ENCODE data around the gene DCDC1.
"Not testable (repeated sequence)": the region's sequence is repeated elsewhere in the genome, so short reads cannot be mapped to it uniquely, and the experiment has no call there.

DCDC1 gene

DNA sequence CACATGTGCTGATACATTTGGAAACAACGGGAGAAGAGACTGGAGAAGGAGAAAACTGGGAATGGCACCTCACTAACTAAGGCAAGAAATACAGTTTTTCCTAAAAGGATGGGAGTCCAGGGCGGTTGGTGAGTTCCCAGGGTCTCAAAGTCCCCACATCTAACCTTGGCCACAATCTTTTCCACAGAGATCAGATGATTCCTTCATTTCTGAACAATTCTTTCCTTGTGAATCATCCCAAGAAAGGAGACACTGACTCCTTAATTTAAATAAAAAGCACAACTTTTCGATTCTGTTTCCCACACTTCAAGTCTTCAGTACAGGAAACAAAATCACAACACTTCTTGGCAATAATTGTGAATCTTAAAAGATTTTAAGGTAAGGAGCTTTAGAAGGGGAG, 384.7 kb downstream of the DCDC1 start:
- no peak for DNase-seq

- DNase-seq, result no peak
Observed at GRCh38 chr11:30984442-30984816, 385.1 kb downstream of the DCDC1 start.

GRCh38 chr11:30983776-30984441, 385.6 kb downstream of the DCDC1 start:
- DNase-seq, result no peak

GRCh38 chr11:30983143-30983542, 386.4 kb downstream of the DCDC1 start:
- no peak for DNase-seq

GRCh38 chr11:30967579-30967978, 402.0 kb downstream of the DCDC1 start:
- no peak for DNase-seq

DNA sequence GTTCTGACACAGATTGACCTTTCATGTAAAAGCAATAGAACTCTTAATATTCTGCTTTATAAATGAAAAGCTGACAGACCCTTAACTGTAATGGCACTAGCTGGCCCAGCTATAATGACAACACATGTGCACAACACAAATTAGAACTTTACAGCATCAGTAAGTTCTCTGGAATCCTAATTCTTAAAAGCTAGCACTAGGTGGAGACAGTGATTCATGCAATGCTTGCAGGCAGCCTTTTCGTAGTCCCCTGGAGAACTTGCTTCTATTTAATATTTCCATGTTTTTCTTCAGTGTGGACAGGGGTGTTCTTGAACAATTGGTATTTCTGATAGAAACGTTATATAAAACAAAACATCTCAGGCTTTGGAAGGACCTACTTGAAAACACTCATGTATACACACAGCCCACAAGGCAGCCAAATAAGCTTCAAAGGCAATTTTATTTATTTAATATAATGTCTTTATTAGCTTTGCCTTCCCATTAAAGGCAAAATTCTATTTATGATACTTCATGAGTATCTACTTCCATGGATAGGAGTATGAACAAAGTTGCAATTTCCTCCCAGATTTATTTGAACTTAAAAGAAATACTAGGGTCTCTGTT, 409.0 kb downstream of the DCDC1 start:
- DNase-seq, result no peak

GRCh38 chr11:30956751-30957150, 412.8 kb downstream of the DCDC1 start:
- no peak for DNase-seq

DNA sequence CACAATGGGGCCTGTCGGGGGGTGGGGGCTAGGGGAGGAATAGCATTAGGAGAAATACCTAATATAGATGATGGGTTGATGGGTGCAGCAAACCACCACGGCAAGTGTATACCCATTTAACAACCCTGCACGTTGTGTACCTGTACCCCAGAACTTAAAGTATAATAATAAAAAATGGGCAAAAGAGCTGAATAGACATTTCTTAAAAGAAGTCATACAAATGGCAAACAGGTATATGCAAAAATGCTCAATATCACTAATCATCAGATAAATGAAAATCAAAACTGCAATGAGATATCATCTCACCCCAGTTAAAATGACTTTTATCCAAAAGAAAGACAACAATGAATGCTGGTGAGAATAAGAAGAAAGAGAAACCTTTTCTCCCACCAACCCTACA, 419.7 kb downstream of the DCDC1 start:
- DNase-seq, result no peak

DNA sequence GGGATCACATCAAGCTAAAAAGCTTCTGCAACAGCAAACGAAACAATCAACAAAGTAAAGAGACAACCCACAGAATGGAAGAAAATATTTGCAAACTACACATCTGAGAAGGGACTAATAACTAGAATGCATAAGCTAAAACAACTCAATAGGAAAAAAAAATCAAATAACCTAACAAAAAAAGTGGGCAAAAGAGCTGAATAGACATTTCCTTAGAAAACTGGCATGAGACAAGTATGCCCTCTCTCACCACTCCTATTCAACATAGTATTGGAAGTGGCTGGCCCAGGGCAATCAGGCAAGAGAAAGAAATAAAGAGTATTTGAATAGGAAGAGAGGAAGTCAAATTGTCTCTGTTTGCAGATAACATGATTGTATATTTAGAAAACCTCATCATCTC, 421.8 kb downstream of the DCDC1 start:
- DNase-seq, result not testable (repeated sequence)

DNA sequence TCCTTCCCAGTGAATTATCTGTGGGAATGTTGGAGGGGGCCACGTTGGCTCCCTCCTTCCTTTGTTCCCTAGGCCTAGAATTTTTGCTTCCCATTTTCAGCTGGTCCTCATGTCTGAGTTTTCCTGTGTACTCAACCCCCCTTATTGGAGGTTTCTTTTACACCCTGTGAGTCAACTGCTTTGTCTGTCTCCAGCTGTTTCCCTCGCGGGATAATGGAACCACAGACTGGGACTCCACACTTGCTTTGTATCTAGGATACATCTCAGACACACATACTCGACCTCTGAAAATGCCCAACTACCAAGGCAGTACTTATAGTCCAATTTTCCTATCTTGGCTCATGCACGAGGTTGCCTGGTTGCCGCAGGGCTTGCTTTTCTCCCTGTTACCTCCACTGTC, 430.7 kb downstream of the DCDC1 start:
- DNase-seq, result no peak

DNA sequence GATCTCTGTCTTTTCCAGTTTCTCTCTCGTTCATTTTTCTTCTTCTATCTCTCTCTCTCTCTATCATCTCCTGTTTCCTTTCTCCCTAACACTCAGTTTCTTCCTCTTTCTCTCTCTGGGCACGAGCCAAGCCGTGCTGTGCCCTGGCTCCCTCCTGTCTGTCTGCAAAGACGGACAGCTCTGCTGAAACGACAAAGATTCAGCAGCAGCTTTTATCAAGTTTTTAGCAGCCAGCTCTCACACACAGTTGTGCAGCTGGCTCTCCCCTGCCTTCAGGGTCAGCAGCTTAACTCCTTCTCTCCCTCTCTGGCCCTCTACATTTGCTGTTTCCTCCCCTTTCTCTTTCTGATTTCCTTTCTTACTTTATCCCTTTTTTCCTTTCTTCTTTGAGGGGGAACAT, 431.4 kb downstream of the DCDC1 start:
- DNase-seq, result no peak

DNA sequence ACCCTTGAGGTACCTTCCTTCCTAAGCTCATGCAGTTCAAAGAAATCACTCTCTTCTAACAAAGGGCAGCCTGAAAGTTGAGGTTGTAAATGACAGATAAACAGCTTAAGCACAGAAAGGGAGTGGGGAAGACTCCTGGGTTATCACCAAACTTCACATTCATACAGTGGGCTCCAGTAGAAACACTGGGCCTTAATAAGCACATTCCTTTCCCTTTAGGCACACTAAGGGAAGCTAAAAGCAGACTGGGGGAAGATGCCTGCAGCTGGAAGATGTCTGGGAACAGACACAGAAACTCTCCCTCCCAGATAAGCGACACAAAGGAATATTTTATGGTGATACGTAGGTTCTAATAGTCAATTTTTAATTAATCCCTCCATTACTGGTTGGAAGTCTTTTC, 433.0 kb downstream of the DCDC1 start:
- no peak for DNase-seq

DNA sequence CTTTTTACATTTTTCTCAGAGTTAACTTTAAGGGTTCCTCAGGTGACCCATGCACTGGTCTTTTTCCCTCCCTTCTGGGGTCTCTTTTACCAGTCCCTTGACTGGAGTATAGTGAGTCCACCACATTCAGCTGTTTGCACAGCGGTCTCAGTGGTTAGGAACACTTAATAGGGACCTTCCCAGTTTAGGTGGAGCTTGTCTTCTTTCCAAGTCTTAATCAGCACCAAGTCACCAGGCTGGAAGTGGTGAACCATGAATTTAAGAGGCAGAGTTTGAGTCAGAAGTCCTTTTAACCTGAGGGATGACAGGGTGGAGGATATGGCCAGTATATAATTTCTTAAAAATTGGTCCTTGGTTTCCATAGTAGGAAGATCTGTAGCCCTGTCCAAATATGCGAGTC, 433.7 kb downstream of the DCDC1 start:
- no peak for DNase-seq

DNA sequence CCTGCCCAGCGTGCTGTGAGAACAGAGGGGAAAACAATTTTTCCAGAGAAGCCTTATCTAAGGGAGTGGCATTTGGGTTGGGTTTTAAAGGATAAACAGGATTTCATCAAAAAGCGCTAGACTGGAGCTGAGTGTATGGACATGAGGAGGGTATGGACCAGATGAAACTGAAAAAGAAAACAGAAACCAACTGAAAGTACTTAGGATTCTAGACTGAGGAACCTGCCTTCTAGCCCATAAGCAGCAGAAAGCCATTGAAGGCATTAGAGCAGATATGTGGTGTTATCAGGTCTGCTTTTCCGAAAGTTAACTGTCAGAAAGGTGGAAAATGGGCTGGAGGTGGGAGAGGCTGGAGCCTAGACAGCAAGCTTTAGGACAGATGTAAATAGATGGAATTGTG, 443.4 kb downstream of the DCDC1 start:
- DNase-seq, result no peak

GRCh38 chr11:30921811-30922210, 447.7 kb downstream of the DCDC1 start:
- DNase-seq, result no peak

DNA sequence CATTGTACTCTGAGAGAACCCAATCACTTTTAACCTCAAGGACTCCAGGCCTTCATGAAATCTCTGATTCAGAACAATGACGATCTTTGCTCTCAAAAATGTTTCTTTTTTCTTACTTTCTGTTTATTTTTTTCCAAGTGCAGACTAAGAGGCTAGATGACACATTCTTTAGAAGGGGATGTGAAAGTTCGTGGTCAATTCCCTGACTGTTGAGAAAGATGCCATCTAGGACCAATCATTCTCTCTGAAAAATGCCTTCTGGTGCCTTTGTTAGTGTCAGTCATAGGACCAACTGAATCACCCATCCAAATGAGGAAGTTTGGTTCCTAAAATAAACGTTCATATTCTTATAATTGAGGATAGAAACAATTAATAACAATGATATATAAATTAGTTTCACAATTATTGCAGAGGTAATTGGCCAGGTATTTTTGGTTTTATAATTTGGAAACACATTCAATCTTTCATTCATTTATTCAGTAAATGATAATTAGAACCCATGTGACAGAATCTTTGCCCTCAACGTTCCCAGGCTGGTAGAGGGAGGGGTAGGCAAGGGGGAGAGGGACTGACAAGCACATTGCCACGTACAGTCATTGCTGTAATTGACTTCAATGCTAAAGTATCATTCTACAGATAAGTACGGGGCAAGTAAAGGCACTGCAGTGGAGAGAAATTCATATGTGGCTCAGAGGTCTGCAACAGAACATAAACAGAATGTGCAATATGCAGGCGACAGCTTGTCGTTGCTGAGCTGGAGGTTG, 450.0 kb downstream of the DCDC1 start:
- DNase-seq, result no peak

GRCh38 chr11:30917859-30918478, 451.6 kb downstream of the DCDC1 start:
- no peak for DNase-seq

GRCh38 chr11:30917266-30917665, 452.3 kb downstream of the DCDC1 start:
- no peak for DNase-seq

GRCh38 chr11:30916764-30917163, 452.8 kb downstream of the DCDC1 start:
- no peak for DNase-seq

DNA sequence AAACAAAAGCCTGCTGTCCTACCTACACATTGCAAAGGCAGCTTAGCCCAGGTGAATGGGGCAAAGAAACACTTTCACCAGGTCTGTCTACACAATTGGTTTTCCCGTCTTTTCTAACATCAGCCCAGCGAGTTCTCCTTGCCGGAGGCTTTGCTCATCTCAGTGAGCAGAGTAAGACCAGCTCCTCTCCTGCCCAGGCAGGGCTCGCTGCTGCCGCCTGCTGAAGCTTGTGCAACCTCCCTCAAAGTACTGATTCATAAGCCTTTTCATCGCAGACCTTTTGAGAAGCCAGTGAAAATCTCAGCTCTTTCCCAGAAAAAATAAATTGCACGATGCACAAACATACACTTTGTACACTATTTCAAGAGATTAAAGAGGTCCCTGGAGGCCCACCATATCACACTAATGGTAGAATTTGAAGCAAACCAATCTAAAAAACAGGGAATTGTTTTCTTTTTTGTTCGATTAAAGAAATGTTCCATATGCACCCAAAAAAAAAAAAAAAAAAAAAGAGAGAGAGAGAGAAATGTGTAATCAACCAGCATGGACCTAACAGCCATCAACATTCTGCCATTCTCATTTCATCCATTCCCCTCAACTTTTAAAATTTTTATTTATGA, 455.3 kb downstream of the DCDC1 start:
- DNase-seq, result no peak

- DNase-seq, result no peak
Observed at GRCh38 chr11:30911247-30911646, 458.3 kb downstream of the DCDC1 start.

DNA sequence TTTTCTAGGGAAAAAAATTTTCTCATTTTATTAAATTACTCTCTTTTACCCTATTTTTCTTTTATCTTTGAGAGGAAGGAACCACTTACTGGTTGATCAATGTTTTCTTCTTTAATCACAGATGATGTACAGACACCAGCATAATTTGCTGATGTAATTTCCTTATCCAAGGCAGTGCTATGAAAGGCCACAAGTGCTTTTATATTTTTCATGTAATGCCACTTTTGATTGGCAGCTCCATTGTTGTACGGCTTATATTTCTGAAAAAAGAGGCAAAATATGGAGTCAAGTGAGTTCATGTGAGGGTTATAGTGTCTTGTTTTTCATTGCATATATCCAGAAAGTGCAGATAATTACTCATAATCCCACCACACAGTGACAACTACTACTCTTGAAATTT, 460.7 kb downstream of the DCDC1 start:
- no peak for DNase-seq

GRCh38 chr11:30908272-30908671, 461.3 kb downstream of the DCDC1 start:
- DNase-seq, result no peak

Data from activated CD4-positive, alpha-beta T cell treated with anti-CD3 and anti-CD28 coated beads, Interleukin-2, amount 50 U/mL, for 4 hours (primary cell).